ENCODE results near the gene PRKCZ. TPM values are rescaled to one million over a fixed set of nuclear protein-coding genes. Genes with fewer than 3 reads are reported as not detected.

PRKCZ gene
- total RNA-seq, 1 donor from 2014 or later, result 37.6 TPM

DNA sequence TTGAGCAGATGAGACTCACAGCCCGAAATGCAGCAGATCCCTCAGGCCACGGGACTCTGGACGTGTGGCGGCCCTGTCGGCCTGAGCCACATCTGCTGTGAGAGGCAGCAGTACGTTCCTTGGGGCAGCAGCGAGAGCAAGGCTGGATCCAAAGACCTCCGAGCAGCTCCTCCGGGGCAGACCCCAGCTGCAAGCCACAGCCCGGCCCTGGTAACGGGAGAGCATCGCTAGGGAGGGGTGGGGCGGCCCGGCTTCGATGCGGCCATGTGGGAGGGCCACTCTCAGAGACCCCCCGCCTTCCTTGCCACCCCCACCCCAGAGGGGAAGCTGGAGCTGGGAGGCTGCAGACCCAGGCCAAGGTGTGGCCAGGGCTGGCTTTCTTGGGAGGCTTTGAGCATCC lies 17.8 kb downstream of the PRKCZ start:
- H3K4me3 ChIP-seq (ENCODE audit: low read depth, low read length), result no peak overlapping the region
- no peak for DNase-seq (ENCODE audit: low read depth)
- no peaks in the 10 kb centered on the region for H3K27me3 ChIP-seq (ENCODE audit: control insufficient read depth, insufficient read depth, low read length)
- TF ChIP-seq, protein P1, sequence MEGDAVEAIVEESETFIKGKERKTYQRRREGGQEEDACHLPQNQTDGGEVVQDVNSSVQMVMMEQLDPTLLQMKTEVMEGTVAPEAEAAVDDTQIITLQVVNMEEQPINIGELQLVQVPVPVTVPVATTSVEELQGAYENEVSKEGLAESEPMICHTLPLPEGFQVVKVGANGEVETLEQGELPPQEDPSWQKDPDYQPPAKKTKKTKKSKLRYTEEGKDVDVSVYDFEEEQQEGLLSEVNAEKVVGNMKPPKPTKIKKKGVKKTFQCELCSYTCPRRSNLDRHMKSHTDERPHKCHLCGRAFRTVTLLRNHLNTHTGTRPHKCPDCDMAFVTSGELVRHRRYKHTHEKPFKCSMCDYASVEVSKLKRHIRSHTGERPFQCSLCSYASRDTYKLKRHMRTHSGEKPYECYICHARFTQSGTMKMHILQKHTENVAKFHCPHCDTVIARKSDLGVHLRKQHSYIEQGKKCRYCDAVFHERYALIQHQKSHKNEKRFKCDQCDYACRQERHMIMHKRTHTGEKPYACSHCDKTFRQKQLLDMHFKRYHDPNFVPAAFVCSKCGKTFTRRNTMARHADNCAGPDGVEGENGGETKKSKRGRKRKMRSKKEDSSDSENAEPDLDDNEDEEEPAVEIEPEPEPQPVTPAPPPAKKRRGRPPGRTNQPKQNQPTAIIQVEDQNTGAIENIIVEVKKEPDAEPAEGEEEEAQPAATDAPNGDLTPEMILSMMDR (IDR thresholded peaks at IDR 0.05; ENCODE audit: insufficient read depth, low read length, poor library complexity, severe bottlenecking), result no peak
- H3K36me3 ChIP-seq (ENCODE audit: control insufficient read depth, insufficient read depth, low read length), result no peaks in the 10 kb centered on the region

DNA sequence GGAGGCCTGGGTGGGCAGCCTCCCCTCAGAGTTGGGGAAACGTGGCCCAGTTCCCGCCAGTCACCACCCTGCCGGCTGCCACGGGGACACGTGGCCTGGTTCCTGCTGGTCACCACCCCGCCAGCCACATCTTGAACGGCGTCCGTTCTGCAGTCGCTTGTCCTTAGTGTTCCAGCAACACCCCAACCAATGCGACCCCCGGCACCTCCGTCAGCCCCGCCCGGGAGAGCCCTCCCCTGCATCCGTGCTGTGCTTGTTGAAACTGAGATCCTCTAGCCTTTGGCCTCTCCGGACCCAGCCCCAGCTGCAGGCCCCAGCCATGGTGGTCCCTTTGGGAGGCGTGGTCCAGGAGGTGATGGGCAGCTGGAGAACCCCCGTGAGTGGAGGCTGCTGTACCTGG lies 18.7 kb downstream of the PRKCZ start:
- TF ChIP-seq, protein P1 (IDR thresholded peaks at IDR 0.05; ENCODE audit: insufficient read depth, low read length, poor library complexity, severe bottlenecking), result no peak
- no peak for DNase-seq (ENCODE audit: low read depth)

DNA sequence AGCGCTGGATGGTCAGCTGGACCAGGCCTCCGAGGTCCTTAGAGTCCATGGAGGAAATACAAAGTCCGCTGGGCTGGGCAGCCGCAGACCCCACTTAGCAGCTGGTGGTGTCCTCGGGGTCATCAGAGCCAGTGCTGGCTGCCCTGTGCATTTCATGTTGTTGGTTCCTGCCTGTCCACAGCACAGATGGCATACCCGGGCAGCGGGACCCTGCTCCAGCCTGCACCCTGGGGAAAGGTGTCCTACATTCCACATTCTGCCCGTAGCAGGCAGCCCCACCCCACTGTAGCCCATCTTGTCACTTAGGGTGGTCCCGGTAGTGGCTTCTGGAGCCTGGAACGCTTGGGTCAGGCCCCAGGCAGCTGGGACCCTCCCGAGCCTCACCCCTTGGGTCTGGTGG lies 19.8 kb downstream of the PRKCZ start:
- Histone ChIP-seq H3K4me3 (ENCODE audit: low read depth, low read length) (no peak overlapping the region), H3K36me3 (ENCODE audit: control insufficient read depth, insufficient read depth, low read length) (no peaks in the 10 kb centered on the region), H3K27me3 (ENCODE audit: control insufficient read depth, insufficient read depth, low read length) (peaks cover 5% of the 10 kb centered on the region)
- TF ChIP-seq, protein P1 (IDR thresholded peaks at IDR 0.05; ENCODE audit: insufficient read depth, low read length, poor library complexity, severe bottlenecking), result no peak
- DNase-seq (ENCODE audit: low read depth), result no peak

More for the DNA sequence above, 18.7 kb downstream of the PRKCZ start:
- Histone ChIP-seq H3K4me3 (ENCODE audit: low read depth, low read length) (no peak overlapping the region), H3K36me3 (ENCODE audit: control insufficient read depth, insufficient read depth, low read length) (no peaks in the 10 kb centered on the region), H3K27me3 (ENCODE audit: control insufficient read depth, insufficient read depth, low read length) (peaks cover 5% of the 10 kb centered on the region)

DNA sequence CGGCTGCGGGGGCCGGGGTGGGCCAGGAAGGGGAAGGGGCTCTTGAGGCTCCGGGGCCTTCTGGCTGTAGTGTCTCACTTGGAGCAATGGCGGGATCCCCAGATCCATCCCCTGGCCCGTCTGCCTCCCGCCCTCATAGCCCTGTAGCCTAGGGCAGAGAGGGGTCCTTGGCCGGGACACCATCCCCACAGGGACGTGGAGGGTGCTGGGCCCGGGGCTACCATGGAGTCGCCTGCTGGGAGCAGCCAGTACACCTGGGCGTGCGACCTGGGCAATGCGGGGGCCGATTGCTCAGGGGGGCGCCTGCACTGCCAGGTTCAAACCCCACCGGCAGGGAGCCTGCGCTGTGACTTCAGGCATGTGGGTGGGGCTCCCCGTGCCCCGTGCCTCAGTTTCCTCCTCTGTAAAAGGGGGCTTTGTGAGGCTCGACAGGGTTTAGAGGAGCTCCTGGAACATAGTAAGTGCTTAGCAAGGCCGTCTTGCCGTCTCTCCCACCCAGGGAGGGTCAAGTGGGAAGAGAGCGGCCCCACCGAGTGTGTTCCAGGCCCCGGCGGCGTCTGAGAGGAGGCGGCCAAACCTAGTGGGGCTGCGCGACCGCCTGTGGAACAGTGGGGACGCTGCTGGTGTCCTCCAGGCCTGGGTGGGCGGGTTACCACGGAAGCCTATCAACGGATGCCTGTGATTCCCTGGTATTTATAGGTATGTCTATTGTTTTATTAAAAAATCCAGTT lies 20.8 kb downstream of the PRKCZ start:
- Histone ChIP-seq H3K4me3 (ENCODE audit: low read depth, low read length) (no peak overlapping the region), H3K27me3 (ENCODE audit: control insufficient read depth, insufficient read depth, low read length) (peaks cover 5% of the 10 kb centered on the region), H3K36me3 (ENCODE audit: control insufficient read depth, insufficient read depth, low read length) (no peaks in the 10 kb centered on the region)
- no peak for DNase-seq (ENCODE audit: low read depth)
- TF ChIP-seq, protein P1 (IDR thresholded peaks at IDR 0.05; ENCODE audit: insufficient read depth, low read length, poor library complexity, severe bottlenecking), result no peak

DNA sequence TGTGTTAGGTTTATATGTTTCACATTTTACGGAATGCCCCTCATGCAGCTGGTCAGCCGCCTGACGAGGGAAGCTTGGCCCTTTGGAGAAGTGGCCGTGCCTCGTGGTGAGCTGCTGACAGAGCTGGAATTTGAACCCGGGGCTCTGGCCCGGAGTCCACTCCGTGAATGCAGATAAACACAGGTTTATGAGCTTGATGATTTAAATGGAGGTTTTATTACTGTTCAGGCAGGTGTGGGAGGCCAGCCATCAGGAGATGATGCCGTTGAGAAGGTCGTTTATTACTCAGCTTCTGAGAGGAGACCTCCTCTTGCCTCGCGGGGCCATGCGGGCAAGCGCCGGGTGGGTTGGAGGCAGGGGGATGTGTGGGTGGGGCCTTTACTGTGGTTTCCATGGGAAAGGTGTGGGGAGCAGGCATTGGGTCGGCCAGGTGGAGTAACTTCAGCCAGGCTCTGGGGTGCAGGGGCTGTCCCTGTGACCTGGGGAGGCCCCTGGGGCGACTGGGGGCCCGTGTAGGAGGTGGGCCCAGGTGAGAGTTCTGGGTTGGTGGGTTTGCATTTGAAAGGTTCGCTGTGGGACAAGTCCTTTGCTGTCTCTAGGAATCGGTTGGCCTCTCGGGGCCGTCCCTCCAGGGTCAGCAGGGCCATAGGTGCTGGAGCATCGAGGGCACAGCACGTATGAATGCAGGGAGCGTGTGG lies 22.0 kb downstream of the PRKCZ start:
- TF ChIP-seq, protein P1 (IDR thresholded peaks at IDR 0.05; ENCODE audit: insufficient read depth, low read length, poor library complexity, severe bottlenecking), result no peak
- Histone ChIP-seq H3K36me3 (ENCODE audit: control insufficient read depth, insufficient read depth, low read length) (no peaks in the 10 kb centered on the region), H3K27me3 (ENCODE audit: control insufficient read depth, insufficient read depth, low read length) (peaks cover 5% of the 10 kb centered on the region), H3K4me3 (ENCODE audit: low read depth, low read length) (no peak overlapping the region)
- DNase-seq (ENCODE audit: low read depth), result no peak
